HUES6 (cell line): ENCODE results near the gene DBT.
"Not testable (repeated sequence)": the region's sequence is repeated elsewhere in the genome, so short reads cannot be mapped to it uniquely, and the experiment has no call there.

Source experiments
- H3K27ac ChIP-seq: 2 replicates; pipeline ENCODE4 v1.7.0; 2013; ENCODE audit warnings: low read depth, mild to moderate bottlenecking, low read length, inconsistent platforms
- H3K27me3 ChIP-seq: 2 replicates; pipeline ENCODE4 v1.6.1; 2013; ENCODE audit warnings: low read length; ENCODE audit not compliant: control insufficient read depth, insufficient read depth
- H3K36me3 ChIP-seq: 2 replicates; pipeline ENCODE4 v1.6.1; 2013; ENCODE audit warnings: low read length; ENCODE audit not compliant: control insufficient read depth, insufficient read depth
- H3K4me1 ChIP-seq: 2 replicates; pipeline ENCODE4 v1.6.1; 2013; ENCODE audit warnings: low read length; ENCODE audit not compliant: control insufficient read depth, insufficient read depth
- H3K4me3 ChIP-seq: 2 replicates; pipeline ENCODE4 v1.5.1; 2013; ENCODE audit warnings: low read depth, low read length
- H3K9ac ChIP-seq: one replicate; pipeline ENCODE4 v1.6.1; 2013; ENCODE audit warnings: mild to moderate bottlenecking, low read length
- H3K9me3 ChIP-seq: 2 replicates; pipeline ENCODE4 v1.6.1; 2013; ENCODE audit warnings: low read depth, low read length; ENCODE audit not compliant: control insufficient read depth, insufficient read depth

Gene DBT

GRCh38 chr1:100229681-100230443, 19.8 kb downstream of the DBT start:
- Histone ChIP-seq H3K9ac (no peak overlapping the region), H3K27me3 (no peaks in the 10 kb centered on the region), H3K4me3 (no peak overlapping the region), H3K27ac (no peak overlapping the region), H3K4me1 (no peaks in the 10 kb centered on the region), H3K9me3 (no peaks in the 10 kb centered on the region), H3K36me3 (peaks cover 53% of the 10 kb centered on the region)

- no peaks in the 10 kb centered on the region for H3K27me3 ChIP-seq
- H3K36me3 ChIP-seq: peaks cover 24% of the 10 kb centered on the region
- H3K9me3 ChIP-seq: no peaks in the 10 kb centered on the region
- H3K4me1 ChIP-seq: no peaks in the 10 kb centered on the region
- no peak overlapping the region for H3K4me3 ChIP-seq
- no peak overlapping the region for H3K9ac ChIP-seq
- no peak overlapping the region for H3K27ac ChIP-seq
Observed at GRCh38 chr1:100222428-100222827, 27.2 kb downstream of the DBT start.

- Histone ChIP-seq H3K4me1 (no peaks in the 10 kb centered on the region), H3K9me3 (no peaks in the 10 kb centered on the region), H3K27ac (no peak overlapping the region), H3K27me3 (no peaks in the 10 kb centered on the region), H3K4me3 (no peak overlapping the region), H3K36me3 (peaks cover 32% of the 10 kb centered on the region), H3K9ac (no peak overlapping the region)
Observed at GRCh38 chr1:100219883-100220282, 29.8 kb downstream of the DBT start.

DNA sequence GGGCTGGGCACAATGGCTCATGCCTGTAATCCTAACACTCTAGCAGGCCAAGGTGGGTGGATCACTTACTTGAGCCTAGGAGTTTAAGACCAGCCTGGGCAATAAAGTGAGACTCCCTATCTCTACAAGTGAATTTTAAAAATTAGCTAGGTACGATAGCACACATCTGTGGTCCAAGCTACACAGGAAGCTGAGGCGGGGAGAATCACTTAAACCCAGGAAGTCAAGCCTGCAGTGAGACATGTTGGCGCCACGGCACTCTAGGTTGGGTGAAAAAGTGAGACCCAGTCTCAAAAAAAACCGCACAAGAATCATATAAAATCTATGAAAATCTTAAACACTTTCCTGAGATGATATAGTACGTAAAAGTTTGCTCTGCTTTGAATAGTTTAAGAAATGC, 30.2 kb downstream of the DBT start:
- no peaks in the 10 kb centered on the region for H3K27me3 ChIP-seq
- H3K36me3 ChIP-seq: peaks cover 36% of the 10 kb centered on the region
- H3K4me1 ChIP-seq: no peaks in the 10 kb centered on the region
- H3K9ac ChIP-seq: no peak overlapping the region
- H3K27ac ChIP-seq: no peak overlapping the region
- no peaks in the 10 kb centered on the region for H3K9me3 ChIP-seq
- H3K4me3 ChIP-seq: no peak overlapping the region

- no peaks in the 10 kb centered on the region for H3K4me1 ChIP-seq
- no peaks in the 10 kb centered on the region for H3K9me3 ChIP-seq
- H3K4me3 ChIP-seq: no peak overlapping the region
- H3K36me3 ChIP-seq: peaks cover 51% of the 10 kb centered on the region
- H3K27me3 ChIP-seq: no peaks in the 10 kb centered on the region
- no peak overlapping the region for H3K9ac ChIP-seq
- H3K27ac ChIP-seq: no peak overlapping the region
Observed at GRCh38 chr1:100217834-100218233, 31.8 kb downstream of the DBT start.

DNA sequence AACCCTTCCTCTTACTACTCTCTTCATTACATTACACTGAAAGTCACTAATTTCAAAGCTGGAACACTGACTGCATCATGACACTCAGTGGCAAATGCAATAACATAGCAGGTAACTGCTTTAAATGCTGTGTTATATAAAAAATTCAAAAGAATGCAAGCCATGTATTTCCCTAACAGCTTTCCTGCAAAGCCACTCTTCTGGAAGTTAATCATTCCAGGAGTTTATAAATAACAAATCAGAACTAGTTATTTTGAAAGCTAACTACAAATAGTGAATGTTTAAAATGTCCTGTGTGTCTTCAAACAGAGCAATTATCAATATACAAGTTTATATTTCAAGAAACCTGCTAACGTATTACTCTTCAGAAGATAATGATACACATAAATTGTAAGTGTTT, 34.5 kb downstream of the DBT start:
- Histone ChIP-seq H3K27me3 (no peaks in the 10 kb centered on the region), H3K36me3 (peaks cover 67% of the 10 kb centered on the region), H3K9me3 (no peaks in the 10 kb centered on the region), H3K4me3 (no peak overlapping the region), H3K27ac (no peak overlapping the region), H3K9ac (no peak overlapping the region), H3K4me1 (no peaks in the 10 kb centered on the region)

- H3K27me3 ChIP-seq: no peaks in the 10 kb centered on the region
- H3K9me3 ChIP-seq: no peaks in the 10 kb centered on the region
- H3K4me3 ChIP-seq: no peak overlapping the region
- H3K9ac ChIP-seq: no peak overlapping the region
- no peaks in the 10 kb centered on the region for H3K4me1 ChIP-seq
- H3K27ac ChIP-seq: no peak overlapping the region
- H3K36me3 ChIP-seq: peaks cover 67% of the 10 kb centered on the region
Observed at GRCh38 chr1:100213141-100213540, 36.5 kb downstream of the DBT start.

DNA sequence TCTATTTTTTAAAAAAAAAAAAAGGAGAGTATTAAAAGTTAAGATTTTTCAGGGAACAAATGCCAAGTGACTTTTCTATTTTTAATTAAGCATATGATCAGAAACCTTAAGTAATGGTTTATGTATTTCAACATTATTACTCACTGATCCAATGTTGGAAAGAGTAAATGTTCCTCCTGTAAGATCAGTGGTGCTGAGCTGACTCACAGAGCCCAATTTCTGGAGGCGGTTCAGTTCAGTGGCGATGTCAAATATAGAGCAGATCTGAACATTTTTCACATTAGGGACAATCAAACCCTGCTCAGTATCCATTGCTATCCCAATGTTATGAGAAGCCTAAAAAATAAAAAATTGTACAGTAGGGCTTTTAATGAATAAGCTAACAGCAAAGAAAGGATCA, 43.3 kb downstream of the DBT start:
- Histone ChIP-seq H3K36me3 (peaks cover 45% of the 10 kb centered on the region), H3K27ac (no peak overlapping the region), H3K9me3 (no peaks in the 10 kb centered on the region), H3K9ac (no peak overlapping the region), H3K4me3 (no peak overlapping the region), H3K27me3 (no peaks in the 10 kb centered on the region), H3K4me1 (no peaks in the 10 kb centered on the region)

DNA sequence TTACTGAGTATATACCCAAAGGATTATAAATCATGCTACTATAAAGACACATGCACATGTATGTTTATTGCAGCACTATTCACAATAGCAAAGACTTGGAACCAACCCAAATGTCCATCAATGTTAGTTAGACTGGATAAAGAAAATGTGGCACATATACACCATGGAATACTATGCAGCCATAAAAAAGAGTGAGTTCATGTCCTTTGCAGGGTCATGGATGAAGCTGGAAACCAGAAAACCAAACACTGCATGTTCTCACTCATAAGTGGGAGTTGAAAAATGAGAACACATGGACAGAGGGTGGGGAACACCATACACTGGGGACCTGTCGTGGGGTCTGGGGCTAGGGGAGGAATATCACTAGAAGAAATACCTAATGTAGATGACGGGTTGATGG, 44.0 kb downstream of the DBT start:
- H3K27ac ChIP-seq, H3K9me3 ChIP-seq, H3K9ac ChIP-seq, H3K4me1 ChIP-seq, H3K27me3 ChIP-seq, H3K4me3 ChIP-seq: not testable (repeated sequence)
- H3K36me3 ChIP-seq: peaks cover 38% of the 10 kb centered on the region

DNA sequence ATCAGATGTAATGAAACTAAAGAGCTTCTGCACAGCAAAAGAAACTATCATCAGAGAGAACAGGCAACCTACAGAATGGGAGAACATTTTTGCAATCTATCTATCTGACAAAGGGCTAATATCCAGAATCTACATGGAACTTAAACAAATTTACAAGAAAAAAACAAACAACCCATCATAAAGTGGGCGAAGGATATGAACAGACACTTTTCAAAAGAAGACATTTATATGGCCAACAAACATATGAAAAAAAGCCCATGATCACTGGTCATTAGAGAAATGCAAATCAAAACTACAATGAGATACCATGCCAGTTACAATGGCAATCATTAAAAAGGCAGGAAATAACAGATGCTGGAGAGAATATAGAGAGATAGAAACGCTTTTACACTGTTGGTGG, 44.5 kb downstream of the DBT start:
- H3K9ac ChIP-seq: not testable (repeated sequence)

DNA sequence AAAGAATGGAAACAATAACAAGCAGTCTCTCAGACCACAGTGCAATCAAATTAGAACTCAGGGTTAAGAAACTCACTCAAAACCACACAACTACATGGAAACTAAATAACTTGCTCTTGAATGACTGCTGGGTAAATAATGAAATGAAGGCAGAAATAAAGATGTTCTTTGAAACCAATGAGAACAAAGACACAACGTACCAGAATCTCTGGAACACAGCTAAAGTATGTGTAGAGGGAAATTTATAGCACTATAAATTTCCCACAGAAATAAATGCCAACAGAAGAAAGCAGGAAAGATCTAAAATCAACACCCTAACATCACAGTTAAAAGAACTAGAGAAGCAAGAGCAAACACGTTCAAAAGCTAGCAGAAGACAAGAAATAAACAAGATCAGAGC, 46.9 kb downstream of the DBT start:
- H3K9ac ChIP-seq, H3K9me3 ChIP-seq, H3K27me3 ChIP-seq, H3K4me1 ChIP-seq, H3K27ac ChIP-seq, H3K4me3 ChIP-seq: not testable (repeated sequence)
- H3K36me3 ChIP-seq: peaks cover 40% of the 10 kb centered on the region

More for the DNA sequence above, 44.5 kb downstream of the DBT start:
- H3K4me3 ChIP-seq, H3K27ac ChIP-seq, H3K9me3 ChIP-seq, H3K27me3 ChIP-seq, H3K4me1 ChIP-seq: not testable (repeated sequence)
- peaks cover 36% of the 10 kb centered on the region for H3K36me3 ChIP-seq
